GM18907 (cell line): Measurements from ENCODE around the gene SUPT6H.
"Not testable (repeated sequence)": the region's sequence is repeated elsewhere in the genome, so short reads cannot be mapped to it uniquely, and the experiment has no call there.

ENCODE experiments used
- ATAC-seq: cut with Tn5 transposase; IDR thresholded peaks from one replicate; pipeline ENCODE4 v1.9.1; 2021; ENCODE audit warnings: mild to moderate bottlenecking, moderate library complexity; ENCODE audit not compliant: unreplicated experiment

Gene SUPT6H

GRCh38 chr17:28646039-28646754 lies 15.8 kb upstream of the SUPT6H start:
- ATAC-seq: no peak

DNA sequence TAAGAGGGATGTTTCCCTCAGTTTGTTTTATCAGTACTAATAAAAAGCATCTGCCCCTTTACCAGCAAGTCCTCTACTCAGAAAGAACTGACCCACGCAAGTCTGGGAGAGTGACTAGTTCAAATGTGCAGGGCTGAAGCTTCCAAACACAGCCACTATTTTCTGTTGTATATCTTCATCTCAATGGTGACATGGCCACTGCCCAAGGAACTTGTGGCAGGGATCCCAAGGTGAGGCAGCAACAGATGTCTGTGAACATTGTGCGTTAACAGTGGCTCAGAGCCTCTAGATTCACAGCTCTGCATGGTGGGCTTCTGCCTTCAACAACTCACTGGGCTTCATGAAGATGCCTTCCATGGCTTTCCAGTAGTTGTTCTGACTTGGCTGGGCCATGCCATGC lies 13.3 kb upstream of the SUPT6H start:
- ATAC-seq: no peak

- ATAC-seq: no peak
Observed at GRCh38 chr17:28655160-28655559, 6.8 kb upstream of the SUPT6H start.

- ATAC-seq: no peak
Observed at GRCh38 chr17:28657756-28658155, 4.2 kb upstream of the SUPT6H start.

- not testable (repeated sequence) for ATAC-seq
Observed at GRCh38 chr17:28658342-28658741, 3.7 kb upstream of the SUPT6H start.

DNA sequence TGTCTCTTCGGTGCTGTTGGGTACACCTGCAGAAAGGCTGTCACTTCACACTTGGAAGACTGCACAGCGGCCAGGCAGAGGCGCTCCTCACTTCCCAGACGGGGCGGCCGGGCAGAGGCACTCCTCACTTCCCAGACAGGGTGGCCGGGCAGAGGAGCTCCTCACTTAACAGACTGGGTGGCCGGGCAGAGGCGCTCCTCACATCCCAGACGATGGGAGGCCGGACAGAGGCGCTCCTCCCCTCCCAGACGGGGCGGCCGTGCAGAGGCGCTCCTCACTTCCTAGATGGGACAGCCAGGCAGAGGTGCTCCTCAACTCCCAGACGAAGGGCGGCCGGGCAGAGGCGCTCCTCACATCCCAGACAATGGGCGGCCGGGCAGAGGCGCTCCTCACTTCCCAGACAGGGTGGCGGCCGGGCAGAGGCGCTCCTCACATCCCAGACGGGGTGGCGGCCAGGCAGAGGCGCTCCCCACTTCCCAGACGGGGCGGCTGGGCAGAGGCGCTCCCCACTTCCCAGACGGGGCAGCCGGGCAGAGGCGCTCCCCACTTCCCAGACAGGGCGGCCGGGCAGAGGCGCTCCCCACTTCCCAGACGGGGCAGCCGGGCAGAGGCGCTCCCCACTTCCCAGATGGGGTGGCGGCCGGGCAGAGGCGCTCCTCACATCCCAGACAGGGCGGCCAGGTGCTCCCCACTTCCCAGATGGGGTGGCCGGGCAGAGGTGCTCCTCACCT lies 3.1 kb upstream of the SUPT6H start:
- not testable (repeated sequence) for ATAC-seq

DNA sequence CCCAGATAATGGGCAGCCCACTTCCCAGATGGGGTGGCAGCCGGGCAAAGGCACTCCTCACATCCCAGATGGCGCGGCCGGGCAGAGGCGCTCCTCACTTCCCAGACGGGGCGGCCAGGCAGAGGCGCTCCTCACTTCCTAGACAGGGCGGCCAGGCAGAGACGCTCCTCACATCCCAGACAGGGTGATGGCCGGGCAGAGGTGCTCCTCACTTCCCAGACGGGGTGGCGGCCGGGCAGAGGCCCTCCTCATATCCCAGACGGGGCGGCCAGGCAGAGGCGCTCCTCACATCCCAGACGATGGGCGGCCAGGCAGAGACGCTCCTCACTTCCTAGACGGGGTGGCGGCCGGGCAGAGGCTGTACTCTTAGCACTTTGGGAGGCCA lies 2.5 kb upstream of the SUPT6H start:
- not testable (repeated sequence) for ATAC-seq

DNA sequence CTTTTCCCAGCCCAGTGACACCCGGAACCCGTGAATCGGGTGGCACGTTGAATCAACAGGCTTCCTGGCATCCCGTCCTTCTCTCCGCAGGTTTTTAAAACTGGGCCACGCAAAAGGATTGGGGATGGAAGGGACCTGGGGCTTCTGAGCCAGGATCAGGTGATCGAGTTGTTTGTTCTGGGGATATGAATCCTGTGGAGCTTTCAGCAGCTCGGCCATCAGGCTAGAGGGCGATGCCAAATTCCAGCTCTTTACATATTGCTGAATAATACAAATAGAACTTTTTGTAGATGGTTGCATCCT lies 473 bp downstream of the SUPT6H start:
- peak; percentile 2 for ATAC-seq

GRCh38 chr17:28663723-28664122 lies 1.7 kb downstream of the SUPT6H start:
- no peak for ATAC-seq

DNA sequence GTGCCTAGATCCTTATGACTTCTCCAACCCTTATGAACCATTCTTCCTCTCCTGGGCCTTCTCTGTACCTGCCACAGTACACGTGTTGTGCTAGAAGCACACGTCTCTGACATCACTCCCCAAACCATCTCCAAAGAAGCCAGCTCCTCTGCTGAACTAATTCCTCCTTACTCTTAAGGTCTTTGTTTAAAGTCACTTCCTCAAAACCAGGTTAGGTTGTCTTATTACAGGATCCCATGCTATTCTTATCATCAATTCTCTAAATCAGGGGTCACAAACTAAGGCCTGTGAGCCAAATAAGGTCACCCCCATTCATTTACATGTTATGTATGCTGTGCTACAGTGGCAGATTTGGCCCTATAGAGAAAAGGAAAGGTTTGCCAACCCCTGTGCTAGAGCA lies 4.0 kb downstream of the SUPT6H start:
- ATAC-seq: no peak

GRCh38 chr17:28667870-28668269 lies 5.9 kb downstream of the SUPT6H start:
- ATAC-seq: no peak

DNA sequence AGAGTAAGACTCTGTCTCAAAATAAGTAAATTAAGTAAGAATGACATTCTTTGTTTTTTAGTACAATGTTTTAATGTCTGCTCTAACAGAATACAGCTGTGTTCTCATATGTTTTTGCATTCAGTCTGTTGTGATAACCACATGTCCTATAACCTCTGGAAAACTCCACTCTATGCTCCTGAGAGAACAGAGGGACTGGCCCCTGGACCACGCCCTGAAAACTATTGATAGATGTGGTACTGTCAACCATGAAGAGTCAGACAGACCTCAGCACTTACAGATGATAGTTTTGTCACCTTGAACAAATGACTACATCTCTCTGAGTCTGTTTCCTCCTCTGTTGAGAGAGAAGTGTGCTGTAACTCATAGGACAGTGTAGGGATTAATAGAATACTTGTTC lies 7.9 kb downstream of the SUPT6H start:
- no peak for ATAC-seq

- ATAC-seq: no peak
Observed at GRCh38 chr17:28675490-28675889, 13.5 kb downstream of the SUPT6H start.

GRCh38 chr17:28675980-28676379 lies 14.0 kb downstream of the SUPT6H start:
- ATAC-seq: no peak

GRCh38 chr17:28682655-28683054 lies 20.6 kb downstream of the SUPT6H start:
- no peak for ATAC-seq

- no peak for ATAC-seq
Observed at GRCh38 chr17:28684963-28685362, 23.0 kb downstream of the SUPT6H start.

GRCh38 chr17:28685366-28685765 lies 23.4 kb downstream of the SUPT6H start:
- ATAC-seq: no peak

DNA sequence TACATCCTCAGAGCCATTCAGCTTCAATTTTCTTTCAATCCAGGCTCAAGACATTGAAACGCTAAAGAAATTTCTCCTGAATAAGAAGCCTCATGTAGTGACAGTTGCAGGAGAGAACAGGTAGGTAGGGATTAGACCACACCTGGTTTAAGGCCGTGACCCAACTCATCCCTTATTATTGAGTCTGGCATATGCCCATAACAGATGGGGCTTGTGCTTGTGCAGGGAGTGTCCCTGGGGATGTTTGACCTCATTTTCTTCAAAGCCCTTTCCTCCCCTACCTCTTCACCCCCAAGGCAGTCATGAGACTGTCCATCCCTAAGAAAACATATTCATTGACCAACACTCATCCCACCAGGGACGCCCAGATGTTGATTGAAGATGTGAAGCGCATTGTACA lies 24.3 kb downstream of the SUPT6H start:
- ATAC-seq: no peak

DNA sequence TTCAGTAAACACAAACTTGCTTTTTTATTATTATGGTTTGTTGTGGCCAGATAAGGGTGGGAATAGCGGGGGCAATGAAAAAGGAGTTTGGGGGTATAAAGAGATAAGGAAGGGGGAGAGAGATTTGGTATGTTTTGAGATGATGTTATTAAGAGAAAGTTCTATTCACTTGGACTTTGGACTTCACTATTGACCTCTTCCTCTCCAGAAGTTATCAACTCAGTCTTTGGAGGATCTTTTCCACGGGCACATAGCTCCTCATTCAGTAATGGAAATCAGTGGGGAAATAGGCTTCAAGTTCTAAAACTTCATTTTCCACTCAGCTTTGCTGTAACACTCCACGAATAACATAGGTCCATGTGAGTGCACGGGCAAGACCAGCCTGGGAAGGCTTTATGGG lies 26.5 kb downstream of the SUPT6H start:
- no peak for ATAC-seq

DNA sequence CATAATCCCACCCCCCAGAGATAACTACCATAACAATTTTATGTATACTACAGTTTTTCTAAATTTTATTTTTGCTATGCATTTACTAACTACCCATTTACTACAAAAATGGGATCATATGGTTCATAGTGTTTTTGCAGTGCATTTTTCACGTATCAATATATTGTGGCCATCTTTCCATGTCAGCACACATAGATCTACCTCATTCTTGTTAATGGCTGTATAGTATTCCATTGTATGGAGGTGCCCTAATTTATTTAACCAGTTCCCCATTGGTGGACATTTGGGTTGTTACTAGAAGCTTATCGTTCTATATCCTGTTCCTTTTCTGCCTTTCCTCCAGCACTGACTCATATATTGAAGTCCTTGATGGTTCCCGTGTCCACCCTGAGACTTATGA lies 27.0 kb downstream of the SUPT6H start:
- no peak for ATAC-seq

GRCh38 chr17:28693869-28694268 lies 31.9 kb downstream of the SUPT6H start:
- no peak for ATAC-seq

DNA sequence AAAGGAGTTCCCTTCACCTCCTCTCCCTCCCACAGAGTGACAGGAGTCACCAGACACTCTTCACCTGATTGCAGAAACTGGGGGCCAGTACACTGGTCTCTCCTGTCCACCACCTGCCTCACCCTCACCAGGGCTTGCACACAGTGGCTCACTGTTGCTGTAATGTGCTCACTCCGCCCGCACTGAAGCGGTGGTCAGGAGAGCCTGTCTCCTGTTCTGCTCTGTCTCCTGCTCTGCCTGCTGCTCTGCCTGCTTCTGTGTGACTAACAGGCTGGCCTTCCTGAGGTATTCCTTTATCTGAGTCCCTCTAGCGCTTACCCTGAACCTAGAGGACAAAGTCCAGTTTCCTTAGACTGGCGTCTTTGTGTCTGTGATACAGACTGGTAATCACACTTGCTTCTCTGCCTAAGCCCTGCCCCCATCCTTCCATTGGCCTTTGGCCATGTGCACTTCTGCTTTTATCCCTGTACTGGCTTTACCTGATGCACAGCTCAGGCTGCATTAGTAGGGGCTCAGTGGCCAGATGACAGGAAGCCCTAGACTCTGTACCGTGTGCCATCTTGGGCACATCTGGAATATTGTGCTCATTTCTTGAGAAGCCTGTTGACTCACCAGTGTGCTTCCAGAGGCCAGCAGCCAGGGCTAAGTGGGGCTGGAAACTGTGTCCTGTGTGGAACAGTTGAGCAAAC lies 36.4 kb downstream of the SUPT6H start:
- no peak for ATAC-seq
